GM19372 (cell line): Measurements from ENCODE around the gene JUN.

Source experiments
- ATAC-seq: cut with Tn5 transposase; IDR thresholded peaks from one replicate; pipeline ENCODE4 v1.9.1; 2021; ENCODE audit warnings: mild to moderate bottlenecking, low read depth, moderate library complexity; ENCODE audit not compliant: unreplicated experiment

Gene JUN

DNA sequence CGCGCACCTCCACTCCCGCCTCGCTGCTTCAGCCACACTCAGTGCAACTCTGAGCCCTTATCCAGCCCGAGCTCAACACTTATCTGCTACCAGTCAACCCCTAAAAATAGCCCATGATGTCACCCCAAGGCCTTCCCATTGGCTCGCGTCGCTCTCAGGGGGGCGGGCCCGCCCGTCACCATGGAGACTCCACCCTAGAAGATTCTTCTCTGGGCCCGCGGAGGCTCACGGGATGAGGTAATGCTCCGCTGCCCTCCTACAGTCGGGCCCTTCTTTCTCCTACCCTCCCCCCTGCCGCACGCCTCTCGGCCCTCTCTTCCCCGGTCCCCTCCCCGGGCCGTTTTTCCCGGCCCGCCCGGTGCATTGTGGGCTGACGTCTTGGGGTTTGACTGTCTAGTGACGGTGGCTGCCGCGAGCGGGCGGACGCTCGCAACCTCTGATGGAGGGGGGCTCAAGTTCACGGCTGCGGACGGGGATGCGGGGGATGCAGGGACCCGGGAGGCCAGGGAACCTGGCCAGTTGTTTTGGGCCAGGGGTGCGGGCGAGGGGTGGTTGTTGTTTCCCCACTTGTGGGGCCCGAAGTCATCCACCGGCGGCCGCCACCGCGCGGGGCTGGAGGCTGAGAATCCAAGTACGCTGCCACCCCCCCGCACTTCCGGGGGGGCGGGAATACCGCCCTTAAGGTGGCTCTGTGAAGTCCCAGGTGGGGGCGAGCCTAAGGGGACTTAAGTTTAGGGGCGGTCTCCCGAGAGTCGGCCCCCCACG, at the start of gene JUN:
Gene JUN (minus strand): TSS at position 55 of the 765 bp plus-strand sequence. CDS start 977 bp downstream, outside the sequence.
- peak; percentile 74 for ATAC-seq

GRCh38 chr1:58833166-58833565, 49.3 kb upstream of the JUN start:
- no peak for ATAC-seq

DNA sequence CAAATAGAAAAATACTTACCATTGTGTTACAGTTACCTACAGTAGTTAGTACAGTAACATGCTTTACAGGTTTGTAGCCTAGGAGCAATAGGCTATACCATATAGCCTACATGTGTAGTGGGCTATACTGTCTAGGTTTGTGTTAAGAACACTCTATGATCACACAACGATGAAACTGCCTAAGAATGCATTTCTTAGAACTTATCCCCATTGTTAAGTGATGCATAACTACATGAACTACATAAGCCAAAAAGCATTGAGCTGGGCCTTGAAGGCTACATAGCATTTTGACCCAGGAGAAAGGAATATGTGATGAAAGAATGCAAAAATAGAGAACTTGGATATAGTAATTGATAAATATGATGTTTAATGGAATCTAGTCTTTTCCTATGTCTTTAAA, 46.4 kb upstream of the JUN start:
- ATAC-seq = no peak

DNA sequence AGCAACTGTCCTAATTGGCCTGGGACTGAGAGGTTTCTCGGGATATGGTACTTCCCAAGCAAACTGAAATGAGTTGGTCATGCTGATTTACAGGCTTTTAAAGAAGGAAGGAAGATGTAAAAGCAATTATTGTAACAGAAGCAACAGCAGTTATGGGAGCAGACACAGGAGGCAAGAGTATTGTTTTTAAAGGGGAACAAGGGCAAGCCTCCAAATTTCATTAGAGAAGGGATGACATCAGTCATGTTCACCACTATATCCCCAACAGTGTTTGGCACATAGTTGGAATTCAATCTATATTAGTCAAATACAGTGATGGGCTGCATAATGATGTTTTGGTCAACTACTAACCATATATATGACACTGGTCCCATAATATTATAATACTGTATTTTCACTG, 46.0 kb upstream of the JUN start:
- no peak for ATAC-seq

DNA sequence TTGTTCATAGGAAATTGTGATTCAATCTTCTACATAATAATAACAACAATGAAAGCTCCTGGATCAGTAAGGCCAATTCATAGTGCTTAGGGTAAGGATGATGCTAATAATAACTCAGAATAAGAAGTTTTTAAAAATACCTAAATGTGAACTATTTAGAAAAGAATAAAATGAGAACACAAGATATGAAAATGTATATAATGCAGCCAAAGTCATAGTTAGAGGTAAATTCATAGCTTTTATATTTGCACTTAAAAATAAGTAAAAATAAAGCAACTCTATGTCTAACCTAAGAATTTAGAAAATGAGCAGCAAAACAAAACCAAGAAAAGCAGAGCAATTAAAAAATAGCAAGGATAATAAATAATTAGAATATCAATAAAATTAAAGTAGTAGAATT, 43.5 kb upstream of the JUN start:
- no peak for ATAC-seq

DNA sequence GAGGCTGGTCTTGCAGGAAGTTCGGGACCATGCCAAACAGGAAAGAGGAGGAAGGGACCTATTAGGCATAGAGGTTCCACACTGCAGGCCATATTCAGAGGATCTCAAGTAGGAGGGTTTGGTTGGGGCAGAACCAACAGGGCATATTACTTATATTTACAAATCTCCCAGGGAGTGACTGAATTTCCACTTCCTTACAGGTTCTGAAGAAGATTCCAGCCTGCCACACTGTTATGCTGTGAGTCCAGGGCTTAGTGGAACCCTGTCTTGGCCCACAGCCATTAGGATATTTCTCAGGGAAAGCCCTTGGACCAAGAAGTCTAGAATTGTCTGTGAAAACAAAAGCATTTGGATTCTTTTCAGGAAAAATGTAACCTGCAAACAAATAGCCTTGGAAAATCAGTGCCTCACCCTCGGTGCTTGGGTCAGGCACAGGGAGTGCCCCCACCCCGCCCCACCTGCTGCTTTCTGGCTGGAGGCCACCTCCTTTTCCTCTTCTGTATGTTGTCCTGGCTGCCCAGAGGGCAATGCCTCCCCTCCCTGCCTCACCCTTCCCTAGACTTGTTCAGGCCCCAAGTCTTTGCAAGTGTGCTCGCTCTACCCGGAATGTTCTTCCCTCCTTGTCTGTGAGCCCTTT, 41.0 kb upstream of the JUN start:
- no peak for ATAC-seq

GRCh38 chr1:58823481-58824010, 39.7 kb upstream of the JUN start:
- no peak for ATAC-seq

DNA sequence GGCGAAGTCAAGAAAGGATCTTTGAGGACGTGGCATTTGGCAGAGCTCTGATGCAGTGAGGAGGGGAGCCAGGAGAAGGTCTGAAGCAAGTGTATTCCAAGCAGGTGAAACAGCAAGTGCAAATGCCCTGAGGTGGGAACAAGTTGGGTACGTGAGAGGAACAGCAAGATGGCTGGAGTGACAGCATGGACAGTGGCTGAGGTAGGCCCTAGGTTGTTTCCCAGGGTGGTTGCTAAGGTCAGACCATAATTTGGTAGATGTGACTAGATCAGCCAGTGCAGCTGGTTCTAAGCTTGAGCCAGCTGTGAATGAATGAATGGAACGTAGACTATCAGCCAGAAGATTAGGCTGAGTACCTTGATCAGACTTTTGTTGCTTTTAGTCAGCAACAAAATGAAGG, 37.5 kb upstream of the JUN start:
- ATAC-seq = no peak

DNA sequence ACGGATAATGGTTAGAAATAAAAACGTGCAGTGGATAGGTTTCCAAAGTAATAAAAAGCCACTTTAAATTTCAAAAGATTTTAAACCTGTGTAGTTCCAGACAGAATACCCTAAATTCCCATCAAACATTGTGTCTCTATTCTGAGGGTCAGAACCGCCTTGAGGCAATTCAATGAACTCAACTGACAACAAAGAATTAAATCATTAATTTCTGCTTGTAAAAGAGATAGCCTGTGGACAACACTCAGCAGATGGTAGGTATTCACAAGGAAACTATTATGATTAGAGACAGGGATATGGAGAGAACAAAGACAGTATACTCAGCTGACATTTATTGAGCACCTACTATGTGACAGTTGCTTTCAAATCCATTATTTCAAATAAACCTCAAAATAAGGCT, 35.1 kb upstream of the JUN start:
- no peak for ATAC-seq

- no peak for ATAC-seq
Measured at GRCh38 chr1:58818075-58818474, 34.2 kb upstream of the JUN start.

- no peak for ATAC-seq
Measured at GRCh38 chr1:58816747-58817221, 32.9 kb upstream of the JUN start.

DNA sequence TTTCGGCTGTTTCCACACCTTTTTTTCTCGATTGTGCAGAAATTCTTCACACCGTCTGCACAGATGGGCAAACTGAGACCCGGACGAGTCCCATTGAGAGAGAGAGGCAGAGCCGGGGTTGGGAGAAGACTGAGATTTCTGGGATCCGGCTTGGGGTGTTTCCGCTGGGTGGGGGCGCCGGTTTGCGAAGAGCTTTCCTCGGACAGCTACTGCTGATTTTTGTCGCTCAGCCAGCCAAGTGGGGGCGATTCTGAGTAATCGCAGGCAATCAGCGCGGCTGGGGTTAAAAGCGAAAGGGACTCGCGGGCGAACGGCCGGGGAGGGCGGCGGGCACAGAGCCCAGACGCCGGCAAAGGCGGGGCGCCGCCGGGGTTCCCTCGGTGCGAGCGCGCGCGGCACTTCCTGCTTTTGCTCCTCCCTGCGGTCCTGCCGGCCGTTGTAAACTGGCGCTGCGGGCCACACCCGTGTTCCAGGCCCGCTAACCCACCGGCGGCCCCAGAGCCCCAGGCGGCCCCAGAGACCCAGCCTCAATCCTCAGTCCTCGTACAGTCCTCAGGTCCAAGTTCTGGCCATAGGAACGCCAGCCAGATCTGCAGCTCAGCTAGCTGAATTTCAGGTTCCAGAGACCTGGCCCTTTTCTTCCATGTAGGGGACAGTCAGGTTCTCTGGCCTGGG, 32.4 kb upstream of the JUN start:
- ATAC-seq = peak; percentile 85

DNA sequence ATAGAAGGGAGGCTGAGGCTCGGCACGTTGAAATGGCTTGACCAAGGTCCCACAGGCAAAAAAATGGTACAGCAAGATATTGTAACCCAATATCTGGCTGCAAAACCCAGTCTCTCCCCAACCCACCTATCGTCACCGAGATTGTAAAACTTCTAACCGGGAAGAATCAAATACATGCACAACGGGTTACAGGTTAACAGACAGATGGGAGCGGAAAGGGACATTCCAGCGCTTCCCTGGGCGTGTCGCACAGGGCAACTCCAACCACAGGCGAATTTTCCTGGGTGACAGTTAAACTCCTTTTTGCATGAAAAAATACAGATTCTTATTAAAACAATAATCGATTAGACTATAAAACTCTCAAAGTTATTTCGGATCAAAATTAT, 31.8 kb upstream of the JUN start:
- ATAC-seq = peak; percentile 3

DNA sequence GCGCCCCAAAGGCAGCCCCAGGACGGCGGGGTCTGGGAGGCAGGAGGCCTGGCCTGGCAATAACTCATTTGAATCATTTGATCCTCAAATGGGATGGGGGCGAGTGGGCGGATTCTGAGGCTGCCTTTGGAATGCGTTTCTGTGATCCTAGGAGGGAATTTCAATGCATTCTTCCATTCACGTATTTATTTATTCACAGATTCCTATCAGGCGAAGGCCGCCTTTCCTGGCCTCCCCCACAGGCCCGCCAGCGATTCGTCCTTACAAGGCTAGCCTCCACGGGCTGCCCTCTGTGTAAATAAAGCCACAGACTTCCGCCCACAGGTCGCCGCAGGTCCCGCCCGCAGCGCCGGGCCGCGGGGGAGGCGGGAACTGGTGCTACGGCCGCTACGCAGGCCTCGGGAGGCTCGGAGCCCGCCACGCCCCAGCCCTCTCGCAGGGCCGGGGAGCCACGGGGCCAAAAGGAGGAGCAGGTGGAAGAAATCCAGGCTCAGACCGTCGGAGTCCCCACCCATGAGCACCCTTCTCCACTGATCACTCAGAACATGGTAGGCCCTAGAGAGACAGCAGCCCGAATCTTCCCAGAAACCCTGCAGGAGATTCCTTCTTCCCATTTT, 31.3 kb upstream of the JUN start:
- ATAC-seq = peak; percentile 66

DNA sequence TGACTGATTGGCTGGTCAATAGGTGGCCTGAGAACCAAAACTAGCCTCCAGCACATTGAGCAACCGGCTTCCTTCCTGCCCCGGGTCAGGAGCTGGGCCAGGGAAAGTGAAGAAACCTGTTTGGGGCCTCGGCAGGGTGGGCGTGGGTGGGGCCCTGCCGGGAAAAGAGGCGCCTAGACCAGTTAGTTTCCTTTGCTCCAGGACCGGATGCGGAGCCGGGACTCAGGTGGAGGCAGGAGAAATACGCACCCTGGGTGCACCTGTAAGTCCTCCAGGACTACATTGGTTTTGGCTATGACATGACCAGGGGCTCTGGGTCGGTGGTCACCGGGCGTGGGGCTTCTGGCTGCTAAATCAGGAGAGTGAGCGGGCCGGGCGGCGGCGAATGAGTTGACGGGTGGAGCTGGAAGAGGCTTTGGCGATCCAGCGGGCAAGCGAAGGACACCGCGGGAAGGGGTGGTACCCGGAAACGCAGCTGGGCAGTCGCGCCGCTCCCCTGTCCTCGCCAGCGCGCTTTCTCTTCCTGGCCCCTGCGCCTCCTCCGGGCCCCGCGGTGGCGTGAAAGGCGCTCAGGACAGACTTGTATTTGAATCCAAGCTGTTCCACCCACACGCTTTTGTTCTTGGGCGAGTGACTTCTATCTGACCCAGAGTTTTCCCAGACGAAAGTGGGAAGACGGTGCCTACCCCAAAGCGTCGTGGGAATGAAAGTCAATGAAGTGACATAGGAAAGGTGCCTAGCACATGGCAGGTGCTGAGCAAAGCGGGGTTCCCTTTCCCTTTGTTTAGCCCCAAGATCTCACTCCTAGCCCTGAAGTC, 30.6 kb upstream of the JUN start:
- ATAC-seq = no peak

GRCh38 chr1:58813801-58814200, 30.0 kb upstream of the JUN start:
- no peak for ATAC-seq

DNA sequence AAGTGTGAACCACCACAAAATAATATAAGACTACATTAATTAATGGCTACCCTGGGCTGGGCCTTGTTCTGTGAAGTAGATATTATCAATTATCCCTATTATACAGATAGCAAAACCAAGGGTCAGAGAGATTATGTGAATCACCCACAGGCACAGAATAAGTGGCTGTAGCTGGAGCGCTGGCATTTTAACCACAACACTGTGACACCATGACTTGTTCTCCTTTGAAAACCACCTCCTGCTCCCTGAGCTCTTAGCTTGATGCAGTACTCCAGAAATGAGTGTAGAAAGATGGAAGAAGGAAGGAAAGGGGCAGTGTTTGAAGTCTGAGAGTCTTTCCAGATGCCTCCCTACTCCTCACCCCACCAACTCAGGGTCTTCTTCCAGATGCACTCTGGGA, 29.5 kb upstream of the JUN start:
- ATAC-seq = no peak

GRCh38 chr1:58812926-58813325, 29.1 kb upstream of the JUN start:
- ATAC-seq = no peak

DNA sequence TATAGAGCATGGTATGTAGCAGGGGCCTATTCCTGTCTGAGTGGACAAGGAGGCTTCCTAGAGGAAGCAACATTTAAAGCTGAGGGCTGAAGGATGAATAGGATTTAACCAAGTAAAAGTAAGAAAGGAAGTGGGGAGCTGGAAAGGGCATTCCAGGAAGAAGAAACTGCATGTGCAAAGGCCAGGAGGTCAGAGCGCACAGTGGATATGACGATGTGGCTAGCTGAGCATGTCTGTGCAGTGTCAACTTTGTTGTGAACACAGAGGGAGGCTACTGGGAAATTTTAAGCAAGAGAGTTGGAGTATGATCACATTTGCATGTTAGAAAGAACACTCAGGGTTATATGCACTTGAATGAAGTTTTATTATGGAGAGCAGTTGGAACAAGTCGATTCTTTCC, 28.6 kb upstream of the JUN start:
- no peak for ATAC-seq

DNA sequence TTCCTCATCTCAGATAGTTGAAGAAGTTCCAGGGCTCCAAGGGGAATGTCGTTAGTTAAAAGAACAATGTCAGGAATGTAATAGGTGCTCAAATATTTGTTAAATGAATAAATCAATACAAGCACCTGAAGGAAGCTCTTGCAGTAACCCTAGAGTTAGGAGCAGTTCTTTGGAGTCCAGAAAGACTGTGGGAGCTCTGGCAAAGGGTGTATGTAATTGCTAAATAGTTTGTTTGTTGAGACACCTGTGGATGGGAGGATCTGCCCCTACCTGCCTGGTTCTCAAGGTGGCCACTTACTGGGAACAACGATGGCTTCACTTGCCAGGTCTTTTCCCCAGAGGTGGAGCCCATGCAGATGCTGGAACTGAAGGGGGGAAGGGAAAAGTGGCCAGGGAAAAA, 27.5 kb upstream of the JUN start:
- no peak for ATAC-seq
